HG02763 (cell line): Measurements from ENCODE around the gene TYW3.

Source experiments
- ATAC-seq: cut with Tn5 transposase; IDR thresholded peaks from one replicate; pipeline ENCODE4 v1.9.1; 2021; ENCODE audit warnings: mild to moderate bottlenecking, moderate library complexity; ENCODE audit not compliant: unreplicated experiment

Gene TYW3

DNA sequence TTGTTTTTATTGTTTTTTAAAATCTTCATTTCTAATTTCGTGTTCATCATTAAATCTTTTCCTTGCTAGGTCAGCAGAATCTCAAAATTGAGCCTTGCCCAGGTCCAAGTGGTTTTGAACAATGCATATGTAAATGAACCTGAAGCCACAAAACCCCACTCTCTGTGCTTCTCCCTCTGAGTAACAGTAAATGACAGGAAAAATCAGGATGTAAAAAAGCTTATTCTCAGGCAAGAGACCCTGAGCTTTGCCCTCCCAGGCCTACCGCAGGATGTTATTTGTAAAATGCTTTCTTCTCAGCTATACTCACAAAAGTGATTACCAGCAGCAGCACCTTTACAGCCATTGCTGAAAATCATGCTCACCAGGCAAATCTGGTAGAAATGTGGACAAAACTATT is 47.6 kb downstream of the TYW3 start:
- no peak for ATAC-seq

DNA sequence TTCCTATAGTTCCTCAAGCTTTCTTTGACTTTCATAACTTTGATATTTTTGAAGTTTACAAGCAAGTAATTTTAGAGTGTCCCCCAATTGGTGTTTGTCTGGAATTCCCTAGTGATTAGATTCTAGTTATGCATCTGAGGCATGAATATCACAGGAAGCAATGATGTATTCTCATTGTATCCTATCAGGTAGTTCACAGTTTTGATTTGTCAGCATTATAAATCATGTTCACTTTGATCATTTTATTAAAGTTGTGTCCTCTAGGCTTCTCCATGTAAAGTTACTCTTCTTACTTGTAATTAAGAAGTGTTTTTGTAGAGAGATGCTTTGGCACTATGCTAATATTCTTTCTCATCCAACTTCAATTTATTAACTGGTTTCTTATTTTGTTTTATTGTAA is 53.0 kb downstream of the TYW3 start:
- ATAC-seq = no peak

DNA sequence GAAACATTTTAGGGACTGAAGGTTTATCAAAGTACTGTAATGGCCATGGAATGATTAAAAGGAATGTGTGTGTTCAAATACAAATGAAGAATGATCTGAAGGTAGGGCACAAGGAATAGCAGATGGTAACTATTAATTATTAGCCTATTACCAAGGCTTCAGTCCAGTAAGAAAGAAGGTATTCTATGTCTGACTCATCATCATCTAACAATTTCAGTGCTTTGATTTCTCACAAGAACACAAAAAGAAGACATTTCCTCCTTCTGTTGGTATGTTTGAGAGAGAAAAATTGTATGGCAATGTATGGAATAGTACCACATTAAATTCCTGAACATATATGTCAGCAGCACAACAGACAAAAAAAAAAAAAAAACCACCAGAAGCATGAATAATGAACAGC is 57.5 kb downstream of the TYW3 start:
- ATAC-seq = no peak

DNA sequence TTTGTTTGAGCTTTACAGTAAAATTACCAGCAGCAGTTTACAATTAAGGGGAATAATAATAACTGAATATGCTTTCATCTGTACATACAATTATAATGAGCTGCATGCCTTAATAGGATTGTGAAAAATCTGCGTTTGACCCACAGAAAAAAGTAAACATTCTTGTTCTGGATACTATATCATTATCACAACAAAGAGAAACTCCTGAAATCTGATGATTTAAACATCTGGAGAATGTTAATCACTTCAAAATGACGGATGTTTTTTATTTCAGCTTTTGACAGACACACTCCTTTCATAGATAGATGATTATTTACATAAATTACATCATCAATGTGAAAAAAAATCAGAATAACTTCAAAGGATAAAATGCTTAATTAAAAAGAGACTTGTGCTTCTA is 58.5 kb downstream of the TYW3 start:
- ATAC-seq = no peak

DNA sequence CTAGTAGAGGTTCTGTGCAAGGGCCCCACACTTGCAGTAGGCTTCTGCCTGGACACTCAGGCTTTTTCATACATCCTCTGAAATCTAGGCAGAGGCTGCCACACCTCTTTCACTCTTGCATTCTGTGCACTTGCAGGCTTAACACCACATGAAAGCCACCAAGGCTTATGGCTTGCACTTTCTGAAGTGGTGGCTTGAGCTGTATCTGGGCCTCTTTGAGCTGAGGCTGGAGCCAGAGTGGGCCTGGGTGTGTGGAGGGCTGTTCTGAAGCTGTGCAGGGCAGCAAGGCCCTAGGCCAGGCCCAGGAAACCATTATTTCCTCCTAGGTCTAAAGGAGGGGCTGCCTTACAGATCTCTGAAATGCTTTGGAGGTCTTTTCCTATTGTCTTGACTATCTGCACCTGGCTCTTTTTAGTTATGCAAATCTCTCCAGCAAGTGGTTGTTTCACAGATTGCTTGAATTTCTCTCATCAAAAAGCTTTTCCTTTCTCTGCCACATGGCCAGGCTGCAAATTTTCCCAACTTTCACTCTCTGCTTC is 66.2 kb downstream of the TYW3 start:
- ATAC-seq = no peak

DNA sequence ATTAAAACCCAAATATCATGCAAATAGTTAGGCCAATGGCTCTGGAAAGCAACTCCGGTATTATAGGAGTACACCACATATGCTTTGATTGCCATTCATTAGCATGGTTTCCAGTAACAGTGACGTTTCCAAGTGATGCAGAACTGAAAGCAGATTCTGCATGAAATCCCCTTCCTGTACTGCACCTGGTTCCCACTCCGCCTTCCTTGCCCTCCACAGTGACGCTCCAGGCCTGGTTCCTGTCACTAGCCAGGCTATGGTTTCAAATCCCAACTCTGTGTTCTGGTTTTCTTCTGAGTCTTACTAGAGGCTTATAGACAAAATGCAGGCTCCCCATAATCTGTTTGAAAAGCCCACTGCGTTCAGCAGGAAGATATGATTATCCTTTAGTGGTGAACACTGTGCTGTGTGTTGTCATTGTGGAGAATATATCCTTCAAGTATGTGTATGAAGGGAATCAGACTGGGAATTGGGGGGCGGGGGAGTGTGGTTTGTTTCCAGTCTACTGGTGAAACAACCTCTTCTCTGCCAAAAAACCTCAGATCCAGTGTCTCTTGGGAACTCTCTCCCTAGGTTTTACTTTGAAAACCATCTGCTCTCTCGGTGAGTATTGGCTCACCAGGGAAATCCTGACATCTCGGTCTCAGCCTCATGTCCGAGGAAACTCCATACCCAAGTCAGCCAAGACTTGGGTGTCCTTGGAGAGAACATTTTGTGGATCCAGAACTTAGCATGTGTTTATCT is 78.7 kb downstream of the TYW3 start:
- ATAC-seq = peak; percentile 67

DNA sequence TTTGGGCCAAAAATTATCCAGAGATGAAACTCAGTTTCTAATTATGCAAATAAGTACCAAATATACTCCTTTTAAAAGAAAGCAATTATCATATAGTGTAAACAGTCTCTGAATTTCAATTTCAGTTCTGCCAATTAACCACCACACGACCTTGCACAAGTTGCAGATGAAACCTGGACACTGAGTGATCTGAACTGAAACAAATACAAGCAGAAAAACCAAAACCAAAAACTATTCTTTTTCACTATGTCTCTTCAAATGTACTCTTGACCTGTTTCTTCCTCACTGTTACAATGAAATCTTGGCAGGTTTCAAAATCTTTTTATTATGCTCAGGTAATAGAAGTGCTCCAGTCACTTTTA is 79.2 kb downstream of the TYW3 start:
- ATAC-seq = peak; percentile 95
